Stimulated activated CD4-positive, alpha-beta T cell treated with anti-CD3 and anti-CD28 coated beads, Interleukin-15, amount 100 ng/mL, for 24 hours (primary cell): Measurements from ENCODE around the gene GJA4.
"Not testable (repeated sequence)": the region's sequence is repeated elsewhere in the genome, so short reads cannot be mapped to it uniquely, and the experiment has no call there.

Source experiments
- DNase-seq: peaks from one replicate; pipeline ENCODE4 v3.0.0-alpha.2; 2020

GJA4 gene

DNA sequence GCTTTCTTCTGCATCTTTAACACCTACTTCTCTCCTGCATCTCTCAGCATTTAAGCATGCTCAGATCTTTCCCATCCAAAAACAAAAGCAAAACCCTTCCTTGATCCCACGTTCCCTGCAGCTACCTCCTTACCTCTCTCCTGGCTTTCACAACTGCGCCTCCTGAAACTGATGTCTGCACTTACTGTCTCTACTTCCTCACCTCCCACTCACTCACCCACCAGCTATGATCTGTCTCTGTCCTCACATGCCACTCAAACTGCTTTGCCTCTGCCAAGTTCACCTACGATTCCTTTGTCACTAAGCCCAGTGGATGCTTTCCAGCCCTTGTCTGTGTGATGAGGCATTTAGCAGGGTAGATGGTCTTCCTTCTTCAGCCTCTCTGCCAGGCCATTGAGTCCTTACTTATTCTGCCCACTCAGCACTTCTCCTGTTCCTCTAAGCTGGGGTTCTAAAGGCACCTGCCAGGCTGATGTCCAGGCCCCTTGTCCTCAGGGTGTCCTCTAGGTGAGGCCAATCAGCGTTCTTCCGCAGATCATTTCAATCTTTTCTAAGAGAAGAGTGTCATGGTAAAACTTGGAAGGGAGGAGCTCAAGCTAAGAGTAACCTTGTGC is 21.8 kb upstream of the GJA4 start:
- no peak for DNase-seq

DNA sequence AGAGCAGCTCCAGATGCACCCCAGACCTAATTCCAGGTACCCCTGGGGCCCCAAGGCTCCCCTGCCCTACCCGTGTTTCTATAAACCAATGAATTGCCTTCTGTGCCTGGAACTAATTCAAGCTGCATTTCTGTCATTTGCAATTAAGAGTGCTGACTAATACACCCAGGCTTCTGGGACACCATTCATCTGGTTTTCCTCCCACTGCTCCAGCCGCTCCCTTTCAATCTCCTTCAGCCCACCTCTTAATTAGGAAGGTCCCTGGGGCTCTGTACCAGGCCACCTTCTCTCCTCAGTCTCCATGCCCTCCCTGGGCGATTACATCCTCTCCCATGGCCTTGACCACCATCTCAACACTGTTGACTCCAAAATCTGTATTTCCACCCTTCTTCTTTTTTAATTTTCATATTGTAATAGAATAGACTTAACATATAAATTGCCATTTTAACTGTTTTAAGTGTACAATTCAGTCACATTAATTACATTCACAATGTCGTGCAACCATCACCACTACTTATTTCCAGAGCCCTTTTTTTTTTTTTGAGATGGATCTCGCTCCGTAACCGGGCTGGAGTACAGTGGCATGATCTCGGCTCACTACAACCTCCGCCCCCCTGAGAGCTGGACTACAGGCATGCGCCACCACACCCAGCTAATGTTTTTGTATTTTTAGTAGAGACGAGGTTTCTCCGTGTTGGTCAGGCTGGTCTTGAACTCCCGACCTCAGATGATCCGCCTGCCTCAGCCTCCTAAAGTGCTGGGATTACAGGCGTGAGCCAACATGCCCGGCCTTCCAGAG is 21.0 kb upstream of the GJA4 start:
- DNase-seq, result no peak

DNA sequence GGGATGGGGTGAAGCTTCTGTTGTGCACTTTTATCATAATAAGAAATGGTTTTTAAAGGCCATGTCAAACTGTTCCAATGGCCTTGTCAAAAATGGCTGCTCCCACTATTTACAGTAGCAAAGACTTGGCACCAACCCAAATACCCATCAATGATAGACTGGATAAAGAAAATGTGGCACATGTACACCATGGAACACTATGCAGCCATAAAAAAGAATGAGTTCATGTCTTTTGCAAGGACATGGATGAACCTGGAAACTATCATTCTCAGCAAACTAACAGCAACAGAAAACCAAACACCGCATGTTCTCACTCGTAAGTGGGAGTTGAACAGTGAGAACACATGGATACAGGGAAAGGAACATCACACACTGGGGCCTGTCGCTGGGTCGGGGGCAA is 19.7 kb upstream of the GJA4 start:
- not testable (repeated sequence) for DNase-seq

DNA sequence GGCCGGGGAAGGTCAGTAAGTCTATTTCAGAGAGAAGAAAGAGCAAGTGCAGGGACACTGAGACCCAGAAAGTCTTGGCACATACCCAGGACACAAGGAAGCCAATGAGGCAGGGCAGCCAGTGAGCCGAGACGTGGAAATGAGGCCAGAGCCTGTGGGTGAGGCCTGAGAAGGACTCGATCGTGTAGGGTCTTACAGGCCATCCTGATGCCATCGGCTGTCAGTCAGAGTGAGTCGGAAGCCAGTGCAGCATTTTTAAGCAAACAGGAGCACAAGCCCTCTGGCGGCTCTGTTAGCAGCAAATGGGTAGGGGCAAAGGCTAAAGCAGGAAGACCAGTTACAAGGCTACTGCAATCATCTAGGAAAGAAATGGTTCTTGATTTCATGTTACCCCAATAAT is 17.8 kb upstream of the GJA4 start:
- DNase-seq, result no peak

DNA sequence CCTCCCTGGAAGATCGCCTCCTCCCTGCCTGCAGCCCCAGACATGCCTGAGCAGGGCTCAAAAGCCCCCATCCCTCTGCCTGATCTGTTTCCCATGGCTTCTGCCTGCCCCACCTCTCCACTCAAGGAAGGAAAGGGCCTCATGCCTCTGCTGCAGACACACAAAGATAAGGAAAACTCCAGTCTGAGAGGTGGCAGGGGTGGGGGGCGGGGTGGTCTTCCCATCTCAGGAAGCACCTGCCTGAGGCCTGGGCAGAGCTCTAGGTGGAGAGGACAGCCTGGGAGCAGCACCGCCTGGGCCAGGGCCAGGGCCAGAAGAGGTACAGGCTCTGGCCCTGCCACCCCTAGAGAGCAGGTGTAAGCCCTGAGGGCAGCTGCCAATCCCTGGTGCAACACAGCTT is 15.9 kb upstream of the GJA4 start:
- no peak for DNase-seq

DNA sequence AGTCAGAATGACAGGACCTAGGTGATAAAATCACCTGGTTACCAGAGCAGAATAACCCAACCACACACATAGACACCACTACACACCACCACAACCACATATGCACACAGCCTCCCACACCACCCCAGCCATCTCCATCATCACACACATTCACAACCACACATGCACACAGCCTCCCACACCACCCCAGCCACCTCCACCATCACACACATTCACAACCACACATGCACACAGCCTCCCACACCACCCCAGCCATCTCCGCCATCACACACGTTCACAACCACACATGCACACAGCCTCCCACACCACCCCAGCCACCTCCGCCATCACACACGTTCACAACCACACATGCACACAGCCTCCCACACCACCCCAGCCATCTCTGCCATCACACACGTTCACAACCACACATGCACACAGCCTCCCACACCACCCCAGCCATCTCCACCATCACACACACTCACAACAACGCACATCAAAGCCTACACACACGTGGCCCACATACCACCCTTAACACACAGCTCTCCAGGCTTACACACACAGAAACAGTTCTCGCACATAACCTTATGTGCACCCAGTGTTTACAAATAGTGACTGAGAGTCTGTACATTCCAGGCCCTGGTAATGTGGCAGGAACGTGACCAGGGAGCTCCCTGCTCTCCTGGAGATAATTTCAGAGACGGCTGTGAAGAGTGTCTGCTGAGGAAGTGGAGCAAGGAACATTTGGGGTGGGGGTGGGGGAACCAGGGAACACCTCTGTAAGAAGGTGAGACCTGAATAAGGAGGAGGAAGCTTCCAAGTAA is 15.1 kb upstream of the GJA4 start:
- DNase-seq, result no peak

DNA sequence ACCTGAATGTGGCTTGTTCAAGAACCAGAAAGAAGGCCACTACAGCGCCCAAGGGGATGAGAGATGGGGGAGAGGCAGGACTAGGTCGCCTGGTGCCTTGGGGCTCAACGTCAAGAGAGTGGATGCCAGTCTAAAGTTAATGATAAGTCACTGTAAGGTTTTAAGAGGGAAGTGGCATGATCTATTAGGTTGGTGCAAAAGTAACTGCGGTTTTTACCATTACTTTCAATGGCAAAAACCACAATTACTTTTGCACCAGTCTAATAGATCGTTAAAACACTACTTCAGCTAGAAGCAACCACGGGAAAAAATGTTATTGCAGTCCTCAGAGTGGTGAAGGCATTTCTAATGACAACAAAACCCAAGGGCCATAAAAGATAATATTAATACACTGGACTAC is 14.4 kb upstream of the GJA4 start:
- no peak for DNase-seq

DNA sequence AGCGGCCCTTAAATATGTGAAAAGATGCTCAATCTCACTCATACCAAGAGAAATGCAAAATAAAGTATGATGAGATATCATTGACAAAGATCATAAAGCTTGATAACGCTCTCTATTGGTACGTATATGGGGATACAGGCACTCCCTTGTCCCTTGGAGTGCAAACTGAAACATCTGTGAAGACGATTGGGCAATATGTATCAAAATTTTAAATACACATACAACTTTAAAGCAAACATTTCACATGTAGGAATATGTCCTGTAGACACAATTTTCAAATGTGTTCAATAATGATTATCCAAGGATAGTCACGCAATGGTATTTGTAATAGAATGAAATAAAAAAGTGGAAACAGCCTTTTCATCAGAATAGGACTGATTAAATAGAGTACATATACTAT is 13.8 kb upstream of the GJA4 start:
- no peak for DNase-seq

DNA sequence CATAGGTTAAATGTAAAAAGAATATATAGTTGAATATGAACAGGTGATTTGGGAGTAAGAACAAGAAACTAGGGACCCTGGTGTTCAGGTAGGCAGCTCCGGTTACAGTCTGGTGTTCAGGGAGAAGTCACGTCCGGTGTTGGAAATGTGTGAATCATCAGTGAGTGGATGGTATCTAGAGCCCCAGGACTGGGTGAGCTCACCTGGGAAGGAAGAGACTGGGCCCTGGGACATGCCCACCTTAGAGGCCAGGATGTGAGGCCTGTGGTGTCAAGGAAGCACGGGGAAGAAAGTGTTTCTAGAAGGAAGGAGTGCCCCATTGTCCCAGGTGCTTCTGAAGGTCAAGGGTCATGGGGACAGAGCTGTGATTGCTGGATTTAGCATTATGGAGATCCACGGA is 13.3 kb upstream of the GJA4 start:
- DNase-seq, result no peak

DNA sequence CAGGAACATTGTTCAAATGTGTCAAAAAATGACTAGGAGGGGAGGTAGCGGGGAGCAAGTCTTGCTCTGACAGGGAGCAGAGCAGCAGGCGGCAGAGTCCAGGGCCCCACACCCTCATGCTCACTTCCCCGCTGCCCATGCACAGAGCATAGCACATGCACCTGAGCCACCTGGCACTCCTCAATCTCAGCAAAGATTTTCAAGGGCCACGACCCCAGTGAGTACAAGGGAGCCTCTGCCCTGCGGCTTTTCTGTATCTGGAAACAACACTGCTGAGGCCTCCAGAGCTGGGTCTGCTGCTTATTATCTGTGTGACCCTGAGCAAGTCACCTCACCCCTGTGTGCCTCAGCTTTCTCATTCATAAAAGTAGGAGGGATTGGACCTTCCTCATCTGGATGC is 12.8 kb upstream of the GJA4 start:
- DNase-seq, result no peak

DNA sequence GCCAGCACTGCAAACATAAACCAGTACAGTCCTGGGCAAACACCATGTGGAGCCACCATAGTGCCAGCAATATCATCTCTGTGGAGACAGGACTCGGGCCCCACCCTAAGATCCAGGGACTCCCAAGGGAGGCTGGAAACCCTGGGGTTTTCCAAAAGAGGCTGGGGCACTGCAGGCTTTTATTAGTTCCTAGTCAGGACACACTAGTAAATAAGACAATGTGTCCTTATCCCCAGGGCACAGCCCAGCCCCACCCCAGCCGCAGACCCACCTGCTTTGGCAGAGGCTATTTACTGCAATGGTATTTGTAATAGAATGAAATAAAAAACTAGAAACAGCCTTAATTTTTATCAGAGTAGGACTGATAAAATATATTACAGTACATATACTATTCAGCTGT is 12.3 kb upstream of the GJA4 start:
- DNase-seq, result no peak

DNA sequence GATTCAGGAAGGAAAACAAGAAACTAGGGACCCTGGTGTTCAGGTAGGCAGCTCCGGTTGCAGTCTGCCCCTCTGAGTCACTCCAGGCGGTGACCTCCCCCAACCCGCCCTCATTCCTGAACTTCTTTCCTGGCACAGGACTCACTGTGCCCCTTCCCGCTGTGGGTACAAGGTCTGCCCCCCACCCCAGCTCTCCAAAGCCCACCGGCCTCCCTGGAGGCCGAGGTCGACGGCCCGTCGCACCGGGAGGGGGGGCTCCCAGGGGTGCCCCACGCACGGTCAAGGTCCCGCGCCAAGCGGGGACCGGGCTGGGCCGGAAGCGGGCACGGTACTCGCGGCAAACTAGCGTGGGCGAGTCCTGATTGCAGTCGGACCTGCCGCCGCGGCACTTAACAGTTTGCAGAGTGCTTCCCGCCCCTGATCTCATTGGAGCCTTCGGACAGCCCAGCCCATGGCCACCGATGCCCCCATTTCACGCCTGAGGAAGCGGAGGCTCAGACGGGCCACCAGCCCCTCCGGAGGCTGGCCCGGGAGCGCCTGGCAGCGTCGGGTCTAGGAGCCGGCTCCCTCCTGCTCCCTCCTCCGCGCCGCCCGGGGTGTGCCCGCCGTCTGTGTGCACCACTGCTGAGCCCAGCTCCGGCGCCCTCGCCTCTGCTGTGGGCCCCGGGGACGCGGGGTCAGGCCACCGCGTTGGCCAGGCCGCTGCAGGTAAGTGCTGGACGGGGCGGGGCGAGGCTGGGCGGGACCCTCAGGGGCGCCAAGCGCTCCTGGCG is 11.5 kb upstream of the GJA4 start, which contains the start of gene GJB3:
Gene GJB3 (plus strand): TSS at position 144 of the 773 bp plus-strand sequence. CDS start 3,549 bp downstream, outside the sequence.
- peak; percentile 37 for DNase-seq

DNA sequence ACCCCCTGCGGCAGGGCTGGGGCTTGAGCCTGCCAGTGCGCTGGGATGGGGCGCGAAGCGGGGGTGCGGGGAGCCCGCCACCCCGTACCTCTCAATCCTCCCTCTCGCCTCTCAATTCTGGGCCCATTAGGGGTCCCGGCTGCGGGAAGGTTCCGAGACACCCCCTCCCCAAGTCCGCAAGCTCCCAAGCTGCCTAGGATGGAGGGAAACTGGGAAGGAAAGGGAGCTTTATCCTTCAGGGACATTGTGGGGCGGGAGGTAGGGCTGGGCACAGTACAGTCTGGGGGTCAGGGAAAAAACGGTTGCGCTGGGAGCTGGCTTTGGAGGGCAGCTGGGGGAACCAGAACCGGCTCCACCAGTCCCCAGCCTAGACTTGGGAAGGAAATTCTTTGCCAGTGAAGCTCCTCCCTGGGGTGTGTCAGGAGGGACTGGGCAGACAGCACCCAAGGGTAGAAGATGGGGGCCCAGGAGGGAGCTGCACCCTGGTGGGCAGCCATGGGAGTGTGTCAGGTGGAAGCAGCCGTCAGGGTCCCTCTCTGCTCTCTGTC is 10.9 kb upstream of the GJA4 start:
- no peak for DNase-seq

DNA sequence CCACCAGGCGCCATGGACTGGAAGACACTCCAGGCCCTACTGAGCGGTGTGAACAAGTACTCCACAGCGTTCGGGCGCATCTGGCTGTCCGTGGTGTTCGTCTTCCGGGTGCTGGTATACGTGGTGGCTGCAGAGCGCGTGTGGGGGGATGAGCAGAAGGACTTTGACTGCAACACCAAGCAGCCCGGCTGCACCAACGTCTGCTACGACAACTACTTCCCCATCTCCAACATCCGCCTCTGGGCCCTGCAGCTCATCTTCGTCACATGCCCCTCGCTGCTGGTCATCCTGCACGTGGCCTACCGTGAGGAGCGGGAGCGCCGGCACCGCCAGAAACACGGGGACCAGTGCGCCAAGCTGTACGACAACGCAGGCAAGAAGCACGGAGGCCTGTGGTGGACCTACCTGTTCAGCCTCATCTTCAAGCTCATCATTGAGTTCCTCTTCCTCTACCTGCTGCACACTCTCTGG is 8.0 kb upstream of the GJA4 start:
- DNase-seq, result no peak

DNA sequence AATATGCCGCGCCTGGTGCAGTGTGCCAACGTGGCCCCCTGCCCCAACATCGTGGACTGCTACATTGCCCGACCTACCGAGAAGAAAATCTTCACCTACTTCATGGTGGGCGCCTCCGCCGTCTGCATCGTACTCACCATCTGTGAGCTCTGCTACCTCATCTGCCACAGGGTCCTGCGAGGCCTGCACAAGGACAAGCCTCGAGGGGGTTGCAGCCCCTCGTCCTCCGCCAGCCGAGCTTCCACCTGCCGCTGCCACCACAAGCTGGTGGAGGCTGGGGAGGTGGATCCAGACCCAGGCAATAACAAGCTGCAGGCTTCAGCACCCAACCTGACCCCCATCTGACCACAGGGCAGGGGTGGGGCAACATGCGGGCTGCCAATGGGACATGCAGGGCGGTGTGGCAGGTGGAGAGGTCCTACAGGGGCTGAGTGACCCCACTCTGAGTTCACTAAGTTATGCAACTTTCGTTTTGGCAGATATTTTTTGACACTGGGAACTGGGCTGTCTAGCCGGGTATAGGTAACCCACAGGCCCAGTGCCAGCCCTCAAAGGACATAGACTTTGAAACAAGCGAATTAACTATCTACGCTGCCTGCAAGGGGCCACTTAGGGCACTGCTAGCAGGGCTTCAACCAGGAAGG is 7.4 kb upstream of the GJA4 start:
- DNase-seq, result no peak

DNA sequence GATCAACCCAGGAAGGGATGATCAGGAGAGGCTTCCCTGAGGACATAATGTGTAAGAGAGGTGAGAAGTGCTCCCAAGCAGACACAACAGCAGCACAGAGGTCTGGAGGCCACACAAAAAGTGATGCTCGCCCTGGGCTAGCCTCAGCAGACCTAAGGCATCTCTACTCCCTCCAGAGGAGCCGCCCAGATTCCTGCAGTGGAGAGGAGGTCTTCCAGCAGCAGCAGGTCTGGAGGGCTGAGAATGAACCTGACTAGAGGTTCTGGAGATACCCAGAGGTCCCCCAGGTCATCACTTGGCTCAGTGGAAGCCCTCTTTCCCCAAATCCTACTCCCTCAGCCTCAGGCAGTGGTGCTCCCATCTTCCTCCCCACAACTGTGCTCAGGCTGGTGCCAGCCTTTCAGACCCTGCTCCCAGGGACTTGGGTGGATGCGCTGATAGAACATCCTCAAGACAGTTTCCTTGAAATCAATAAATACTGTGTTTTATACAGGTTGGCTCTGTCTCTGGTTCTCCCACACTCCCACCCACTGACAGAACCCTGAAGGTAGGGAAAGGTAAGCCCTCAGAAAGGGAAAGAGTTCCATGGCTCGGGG is 6.8 kb upstream of the GJA4 start:
- no peak for DNase-seq

DNA sequence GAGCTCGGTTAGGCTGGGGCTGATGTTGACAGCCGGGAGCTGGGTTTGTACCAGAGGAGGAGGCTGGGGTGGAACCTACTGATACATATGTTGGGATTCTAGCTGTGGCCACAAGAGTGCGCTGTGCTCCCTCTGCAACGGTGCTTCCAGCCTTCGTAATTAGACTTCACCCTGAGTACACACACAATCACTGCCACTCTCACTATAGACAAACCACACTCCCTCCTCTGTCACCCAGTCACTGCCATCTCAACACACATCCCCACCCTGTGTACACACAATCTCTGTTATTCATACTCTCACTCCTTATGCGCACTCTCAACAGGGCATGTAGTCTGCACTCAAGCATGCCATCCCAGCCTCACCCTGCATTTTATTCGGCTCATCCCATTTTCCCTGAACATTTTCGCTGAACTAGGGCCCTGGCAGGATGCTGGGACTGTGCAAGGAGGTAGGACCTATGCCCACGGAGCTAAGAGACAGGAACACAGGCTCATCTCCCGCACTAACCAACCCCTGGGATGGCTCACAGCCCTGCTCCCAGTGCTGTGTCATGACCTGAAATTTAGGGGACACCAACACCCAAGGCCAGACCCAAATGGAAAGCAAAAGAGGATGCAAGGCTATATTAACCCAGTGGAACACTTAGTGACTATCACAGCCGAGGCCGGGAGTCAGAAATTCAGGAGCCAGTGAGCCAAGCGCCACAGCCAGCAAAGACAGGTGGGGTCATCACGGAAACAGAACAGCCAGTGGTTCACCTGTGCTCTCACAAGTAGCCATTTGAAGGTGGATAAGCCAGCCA is 6.1 kb upstream of the GJA4 start:
- DNase-seq, result peak; percentile 78

DNA sequence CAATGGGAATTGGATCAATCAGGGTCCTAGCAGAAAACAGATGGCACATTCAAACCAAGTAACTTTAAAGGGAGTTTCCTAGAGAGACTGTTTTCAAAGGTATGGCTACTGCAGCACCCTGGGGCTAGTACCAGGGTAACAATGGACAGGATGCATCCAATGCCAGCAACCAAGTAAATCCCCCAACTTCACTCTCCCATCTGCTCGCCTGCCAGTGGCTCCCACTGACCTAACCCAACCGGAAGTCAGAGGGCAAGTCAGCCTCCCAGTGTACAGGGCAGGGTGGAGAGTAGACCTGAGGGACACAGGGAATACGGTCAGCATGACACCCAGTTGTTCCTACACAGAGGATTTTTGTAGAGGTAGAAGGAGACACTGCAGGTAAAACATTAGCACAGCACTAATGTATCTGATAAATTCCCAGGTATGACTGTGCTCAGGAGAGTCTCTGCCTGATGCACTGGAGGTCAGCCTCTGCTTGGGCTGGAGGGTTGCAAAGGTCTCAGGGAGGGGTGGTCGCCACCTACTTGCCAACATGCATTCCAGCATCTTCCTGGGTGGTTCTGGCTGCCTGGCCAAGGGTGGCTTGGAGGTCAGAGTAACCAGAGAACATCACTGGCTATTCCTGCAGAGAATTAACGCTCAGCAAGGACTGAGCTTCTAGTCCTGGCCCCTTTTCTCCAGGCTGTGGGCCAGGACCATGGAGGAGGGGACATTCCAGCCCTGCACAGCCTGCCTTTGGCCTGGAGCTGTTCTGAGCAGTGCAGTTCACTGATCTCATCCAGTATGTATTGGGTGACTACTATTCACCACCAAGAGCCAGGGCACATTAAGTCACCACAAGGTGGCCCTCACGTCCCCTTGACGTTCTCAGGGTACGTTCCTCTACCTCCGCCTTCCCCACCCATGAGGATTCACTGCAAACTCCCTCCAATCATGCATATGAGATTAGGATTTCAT is 5.1 kb upstream of the GJA4 start:
- DNase-seq, result peak; percentile 15

DNA sequence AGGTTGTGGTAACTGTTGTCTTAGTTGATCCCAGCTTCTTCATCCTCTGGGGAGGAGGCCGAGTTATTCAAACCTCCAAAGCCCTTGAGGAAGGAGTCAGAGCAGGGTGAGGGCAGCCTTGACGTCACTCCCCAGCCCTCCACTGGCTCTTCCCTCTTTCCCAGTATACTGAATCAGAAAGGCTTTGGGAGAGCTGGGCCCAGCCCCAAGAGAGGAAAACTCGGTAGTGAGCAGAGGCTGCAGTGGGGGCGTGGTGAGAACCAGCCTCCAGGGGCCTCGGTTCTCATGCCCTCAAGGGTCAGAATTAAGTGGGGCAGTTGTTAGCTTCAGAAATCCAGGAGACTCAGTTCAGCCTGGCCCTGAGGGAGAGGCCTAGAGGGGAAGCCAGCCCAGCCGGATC is 1.8 kb upstream of the GJA4 start:
- no peak for DNase-seq

DNA sequence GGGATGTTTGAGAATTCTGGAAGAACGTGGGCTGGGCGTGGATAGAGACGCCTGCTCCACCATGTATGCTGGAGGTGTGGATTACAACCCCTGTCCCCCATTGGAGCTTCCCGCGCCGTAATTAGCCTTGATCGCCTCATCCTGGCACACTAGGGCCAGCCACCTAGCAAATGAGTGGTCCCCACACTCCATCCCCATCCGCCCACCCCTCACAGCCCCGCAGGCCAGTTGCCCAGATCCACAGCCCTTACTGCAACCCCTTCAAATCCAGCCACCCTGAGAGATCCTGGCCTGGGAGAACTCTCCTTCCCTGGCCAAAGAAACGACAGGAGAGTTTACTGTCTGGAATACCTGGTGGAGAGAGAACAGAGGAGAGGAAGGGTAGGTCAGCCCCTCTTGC is 375 bp upstream of the GJA4 start:
- no peak for DNase-seq
